Hepatocyte (in vitro differentiated cells): ENCODE measurements around the gene EEF1G.

Experiments
- CTCF ChIP-seq: fragments of 200-600 bp; sonication (generic); IDR thresholded peaks from 2 replicates; pipeline ENCODE4 v1.5.1; 2016; ENCODE audit warnings: antibody characterized with exemption, mild to moderate bottlenecking; ENCODE audit not compliant: poor library complexity
- EZH2 ChIP-seq: fragments of 200-600 bp; sonication (generic); IDR thresholded peaks from 2 replicates; pipeline ENCODE4 v1.6.1; 2016; ENCODE audit warnings: antibody characterized with exemption, mild to moderate bottlenecking, borderline replicate concordance
- EZH2phosphoT487 ChIP-seq: fragments of 200-600 bp; sonication (generic); IDR thresholded peaks from one replicate; pipeline ENCODE4 v1.6.1; 2018; ENCODE audit warnings: antibody characterized with exemption, mild to moderate bottlenecking, low read depth, moderate library complexity; ENCODE audit not compliant: unreplicated experiment, severe bottlenecking

DNA sequence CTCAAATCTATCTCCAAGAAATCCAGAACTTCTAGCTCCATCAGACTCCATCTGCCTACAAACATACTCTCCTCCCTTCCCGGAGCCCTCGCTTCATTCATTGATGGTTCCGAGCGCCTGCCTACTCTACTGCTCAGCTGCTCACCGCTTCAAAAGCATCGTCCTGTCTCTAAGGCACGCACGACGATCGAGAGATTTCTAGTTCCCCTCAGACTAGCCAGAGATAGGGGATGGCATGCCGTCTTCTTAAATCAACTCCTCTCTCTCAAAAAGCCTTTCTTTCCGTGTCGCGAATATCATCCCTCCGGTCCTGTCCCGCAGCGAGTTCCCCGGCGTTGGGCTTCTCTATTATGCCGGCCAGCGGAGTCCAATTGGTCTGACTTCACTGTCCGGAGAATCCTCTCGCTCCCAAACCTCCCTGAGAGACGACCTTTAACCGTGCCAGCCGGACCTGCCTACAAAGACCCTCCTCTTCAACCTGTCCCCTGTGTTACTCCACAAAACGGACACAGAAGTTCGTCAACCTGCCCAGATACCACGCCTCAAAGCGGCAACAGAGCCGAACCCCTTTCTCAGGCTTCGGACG lies 592 bp downstream of the EEF1G start:
- TF ChIP-seq CTCF (no peak), EZH2 (no peak), EZH2phosphoT487 (no peak)
